ENCODE measurements around the gene THOP1.

THOP1 gene

GRCh38 chr19:2793577-2793976 is 8.3 kb downstream of the THOP1 start:
- TF ChIP-seq, protein P1, sequence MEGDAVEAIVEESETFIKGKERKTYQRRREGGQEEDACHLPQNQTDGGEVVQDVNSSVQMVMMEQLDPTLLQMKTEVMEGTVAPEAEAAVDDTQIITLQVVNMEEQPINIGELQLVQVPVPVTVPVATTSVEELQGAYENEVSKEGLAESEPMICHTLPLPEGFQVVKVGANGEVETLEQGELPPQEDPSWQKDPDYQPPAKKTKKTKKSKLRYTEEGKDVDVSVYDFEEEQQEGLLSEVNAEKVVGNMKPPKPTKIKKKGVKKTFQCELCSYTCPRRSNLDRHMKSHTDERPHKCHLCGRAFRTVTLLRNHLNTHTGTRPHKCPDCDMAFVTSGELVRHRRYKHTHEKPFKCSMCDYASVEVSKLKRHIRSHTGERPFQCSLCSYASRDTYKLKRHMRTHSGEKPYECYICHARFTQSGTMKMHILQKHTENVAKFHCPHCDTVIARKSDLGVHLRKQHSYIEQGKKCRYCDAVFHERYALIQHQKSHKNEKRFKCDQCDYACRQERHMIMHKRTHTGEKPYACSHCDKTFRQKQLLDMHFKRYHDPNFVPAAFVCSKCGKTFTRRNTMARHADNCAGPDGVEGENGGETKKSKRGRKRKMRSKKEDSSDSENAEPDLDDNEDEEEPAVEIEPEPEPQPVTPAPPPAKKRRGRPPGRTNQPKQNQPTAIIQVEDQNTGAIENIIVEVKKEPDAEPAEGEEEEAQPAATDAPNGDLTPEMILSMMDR (IDR thresholded peaks at IDR 0.05) = no peak
- Histone ChIP-seq H3K27ac (no peak overlapping the region), H3K9me3 (no peaks in the 10 kb centered on the region), H3K27me3 (no peaks in the 10 kb centered on the region), H3K4me3 (ENCODE audit: low read depth in 1 of 2, low read length in 1 of 2) (no peak overlapping the region), H3K4me1 (ENCODE audit: control insufficient read depth in 1 of 2, insufficient read depth in 1 of 2, low read depth in 1 of 2, low read length in 1 of 2) (no peaks in the 10 kb centered on the region), H3K36me3 (peaks cover 42% of the 10 kb centered on the region)

GRCh38 chr19:2795827-2796658 is 10.7 kb downstream of the THOP1 start:
- Histone ChIP-seq H3K36me3 (peaks cover 45% of the 10 kb centered on the region), H3K4me3 (ENCODE audit: low read depth in 1 of 2, low read length in 1 of 2) (no peak overlapping the region), H3K9me3 (no peaks in the 10 kb centered on the region), H3K27ac (no peak overlapping the region), H3K27me3 (no peaks in the 10 kb centered on the region), H3K4me1 (ENCODE audit: control insufficient read depth in 1 of 2, insufficient read depth in 1 of 2, low read depth in 1 of 2, low read length in 1 of 2) (no peaks in the 10 kb centered on the region)
- TF ChIP-seq, protein P1 (IDR thresholded peaks at IDR 0.05) = no peak

DNA sequence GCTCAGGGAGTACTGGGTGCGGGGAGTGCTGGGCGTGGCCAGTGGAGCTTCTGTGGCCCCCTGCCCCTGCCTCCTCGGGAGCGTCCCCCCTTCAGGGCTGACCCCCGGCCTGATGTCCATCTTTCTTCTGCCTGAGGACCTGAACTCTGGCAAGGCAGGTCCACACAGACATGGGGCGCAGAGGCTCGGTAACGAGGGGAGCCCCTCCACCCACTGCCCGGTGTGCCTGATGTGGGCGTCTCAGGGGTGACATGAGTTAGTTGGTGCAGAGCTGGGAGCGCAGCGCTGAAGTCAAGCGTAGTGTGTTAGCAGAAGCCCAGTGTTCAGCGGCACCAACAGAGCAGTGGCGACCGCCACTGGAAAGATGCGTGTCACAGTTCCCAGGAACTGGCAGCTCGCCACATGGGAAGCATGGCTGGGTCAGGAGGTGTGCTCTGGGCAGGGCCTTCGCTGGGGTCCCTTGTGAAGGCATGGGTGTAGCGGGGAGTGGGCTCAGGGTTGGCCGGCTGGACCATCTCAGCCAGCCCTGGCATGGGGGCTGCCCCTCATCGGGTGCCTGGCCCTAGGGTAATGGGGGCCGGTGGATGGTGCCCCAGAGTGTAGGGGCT is 11.5 kb downstream of the THOP1 start:
- H3K4me3 ChIP-seq (ENCODE audit: low read depth in 1 of 2, low read length in 1 of 2) = no peak overlapping the region
- peaks cover 41% of the 10 kb centered on the region for H3K36me3 ChIP-seq
- H3K27ac ChIP-seq = no peak overlapping the region
- no peaks in the 10 kb centered on the region for H3K9me3 ChIP-seq
- no peaks in the 10 kb centered on the region for H3K4me1 ChIP-seq (ENCODE audit: control insufficient read depth in 1 of 2, insufficient read depth in 1 of 2, low read depth in 1 of 2, low read length in 1 of 2)
- H3K27me3 ChIP-seq = no peaks in the 10 kb centered on the region
- TF ChIP-seq, protein P1 (IDR thresholded peaks at IDR 0.05) = no peak

GRCh38 chr19:2797280-2797679 is 12.0 kb downstream of the THOP1 start:
- TF ChIP-seq, protein P1 (IDR thresholded peaks at IDR 0.05) = no peak
- peaks cover 41% of the 10 kb centered on the region for H3K36me3 ChIP-seq
- no peaks in the 10 kb centered on the region for H3K27me3 ChIP-seq
- no peak overlapping the region for H3K4me3 ChIP-seq (ENCODE audit: low read depth in 1 of 2, low read length in 1 of 2)
- H3K27ac ChIP-seq = no peak overlapping the region
- H3K9me3 ChIP-seq = no peaks in the 10 kb centered on the region
- no peaks in the 10 kb centered on the region for H3K4me1 ChIP-seq (ENCODE audit: control insufficient read depth in 1 of 2, insufficient read depth in 1 of 2, low read depth in 1 of 2, low read length in 1 of 2)

GRCh38 chr19:2798158-2798685 is 12.9 kb downstream of the THOP1 start:
- TF ChIP-seq, protein P1 (IDR thresholded peaks at IDR 0.05) = no peak
- Histone ChIP-seq H3K36me3 (peaks cover 47% of the 10 kb centered on the region), H3K9me3 (no peaks in the 10 kb centered on the region), H3K27ac (no peak overlapping the region), H3K4me3 (ENCODE audit: low read depth in 1 of 2, low read length in 1 of 2) (no peak overlapping the region), H3K27me3 (no peaks in the 10 kb centered on the region), H3K4me1 (ENCODE audit: control insufficient read depth in 1 of 2, insufficient read depth in 1 of 2, low read depth in 1 of 2, low read length in 1 of 2) (no peaks in the 10 kb centered on the region)
